ENCODE results near the gene CBL. TPM values are rescaled to one million over a fixed set of nuclear protein-coding genes. Genes with fewer than 3 reads are reported as not detected.

The CBL gene
- total and polyA plus RNA-seq, 2 experiments from 2014 or later, result 31.6 to 67.6 TPM

GRCh38 chr11:119342362-119343130, 136.4 kb downstream of the CBL start:
- H3K4me3 Mint-ChIP-seq, result no peak overlapping the region; the same call in 2 of the 3 replicates
- TF ChIP-seq ETS1 (IDR thresholded peaks at IDR 0.05) (no peak), JUNB (IDR thresholded peaks at IDR 0.05; ENCODE audit: unreplicated experiment) (no peak), STAT1 (IDR thresholded peaks at IDR 0.05; ENCODE audit: unreplicated experiment) (no peak), REST (IDR thresholded peaks at IDR 0.05; ENCODE audit: unreplicated experiment) (no peak), NANOG (IDR thresholded peaks at IDR 0.05; ENCODE audit: borderline replicate concordance) (no peak), CTCF (conservative IDR thresholded peaks at IDR 0.05; ENCODE audit: low read depth in 2 of 2) (no peak)

GRCh38 chr11:119343726-119344125, 137.6 kb downstream of the CBL start:
- DNase-seq (ENCODE audit: low spot score) (no peak), ATAC-seq (no peak)
- no peaks in the 10 kb centered on the region for H3K79me2 ChIP-seq (replicated peaks; ENCODE audit: insufficient read depth)
- H3K4me2 ChIP-seq, result no peak overlapping the region
- no peaks in the 10 kb centered on the region for H4K20me1 ChIP-seq (replicated peaks; ENCODE audit: insufficient read depth)
- H3K9me3 Mint-ChIP-seq, result no peaks in the 10 kb centered on the region
- H3K27ac Mint-ChIP-seq, result no peak overlapping the region
- no peak overlapping the region for H3K4me3 ChIP-seq
- peaks cover 7% of the 10 kb centered on the region; the same call in 1 of the 2 replicates for H3F3A ChIP-seq (replicated peaks; ENCODE audit: low read depth)
- peaks cover 17% of the 10 kb centered on the region for H3K4me1 ChIP-seq (ENCODE audit: insufficient read depth)
- H3K4me3 Mint-ChIP-seq, result no peak overlapping the region; the same call in 2 of the 3 replicates
- no peak for TF ChIP-seq ETS1 (IDR thresholded peaks at IDR 0.05)
- no peak for TF ChIP-seq STAT1 (IDR thresholded peaks at IDR 0.05; ENCODE audit: unreplicated experiment)
- no peak overlapping the region for H2AFZ ChIP-seq
- no peak overlapping the region for H3K27ac ChIP-seq (ENCODE audit: low read depth)
- H3K36me3 ChIP-seq (ENCODE audit: insufficient read depth), result no peaks in the 10 kb centered on the region
- H3K27me3 ChIP-seq (ENCODE audit: insufficient read depth), result peaks cover 45% of the 10 kb centered on the region
- H3K4me1 Mint-ChIP-seq, result peaks cover 19% of the 10 kb centered on the region
- peaks cover 38% of the 10 kb centered on the region for H3K27me3 Mint-ChIP-seq (ENCODE audit: insufficient read depth, low read depth, poor library complexity)
- H3K36me3 Mint-ChIP-seq (ENCODE audit: low read depth), result no peaks in the 10 kb centered on the region
- no peaks in the 10 kb centered on the region for H3K9me2 ChIP-seq (ENCODE audit: insufficient read depth)

More at GRCh38 chr11:119342362-119343130, 136.4 kb downstream of the CBL start:
- no peak for ATAC-seq
- no peak for DNase-seq (ENCODE audit: low spot score)
- H3K4me3 ChIP-seq, result no peak overlapping the region
- H3F3A ChIP-seq (replicated peaks; ENCODE audit: low read depth), result peaks cover 7% of the 10 kb centered on the region; the same call in 1 of the 2 replicates
- no peaks in the 10 kb centered on the region for H3K9me3 Mint-ChIP-seq
- H3K4me2 ChIP-seq, result no peak overlapping the region
- H2AFZ ChIP-seq, result no peak overlapping the region
- no peak overlapping the region for H3K27ac Mint-ChIP-seq
- H3K9me2 ChIP-seq (ENCODE audit: insufficient read depth), result no peaks in the 10 kb centered on the region
- H3K4me1 Mint-ChIP-seq, result peaks cover 30% of the 10 kb centered on the region
- no peaks in the 10 kb centered on the region for H4K20me1 ChIP-seq (replicated peaks; ENCODE audit: insufficient read depth)
- H3K27me3 Mint-ChIP-seq (ENCODE audit: insufficient read depth, low read depth, poor library complexity), result peaks cover 46% of the 10 kb centered on the region
- H3K36me3 ChIP-seq (ENCODE audit: insufficient read depth), result no peaks in the 10 kb centered on the region
- H3K27ac ChIP-seq (ENCODE audit: low read depth), result no peak overlapping the region
- peaks cover 26% of the 10 kb centered on the region for H3K4me1 ChIP-seq (ENCODE audit: insufficient read depth)
- no peaks in the 10 kb centered on the region for H3K79me2 ChIP-seq (replicated peaks; ENCODE audit: insufficient read depth)
- peaks cover 48% of the 10 kb centered on the region for H3K27me3 ChIP-seq (ENCODE audit: insufficient read depth)
- H3K36me3 Mint-ChIP-seq (ENCODE audit: low read depth), result no peaks in the 10 kb centered on the region

Measured in GM23338 (cell line).